G401.6 (cell line): ENCODE measurements around the gene LINC00237.

Source experiments
- FAIRE-seq: peaks from 2 replicates; lab custom pipeline; 2012; peaks lifted over from hg19 to GRCh38; lab: Jason Lieb, UNC

LINC00237 gene

GRCh38 chr20:21125072-21125848 is 19.1 kb upstream of the LINC00237 start:
- FAIRE-seq: no peak

GRCh38 chr20:21124190-21124589 is 18.0 kb upstream of the LINC00237 start:
- FAIRE-seq: no peak

- no peak for FAIRE-seq
These were observed 12.6 kb upstream of the LINC00237 start for GRCh38 chr20:21118782-21119181.

GRCh38 chr20:21118138-21118537 is 12.0 kb upstream of the LINC00237 start:
- no peak for FAIRE-seq

GRCh38 chr20:21117521-21117920 is 11.4 kb upstream of the LINC00237 start:
- no peak for FAIRE-seq

- FAIRE-seq: no peak
These were observed 8.4 kb upstream of the LINC00237 start for GRCh38 chr20:21114584-21114983.

GRCh38 chr20:21113697-21114096 is 7.5 kb upstream of the LINC00237 start:
- FAIRE-seq: no peak

GRCh38 chr20:21111416-21111815 is 5.3 kb upstream of the LINC00237 start:
- no peak for FAIRE-seq

GRCh38 chr20:21110811-21111210 is 4.7 kb upstream of the LINC00237 start:
- FAIRE-seq: no peak

- FAIRE-seq: no peak
These were observed 3.0 kb upstream of the LINC00237 start for GRCh38 chr20:21109144-21109543.

GRCh38 chr20:21105429-21106170 is 558 bp downstream of the LINC00237 start:
- FAIRE-seq: no peak

- FAIRE-seq: no peak
These were observed 1.2 kb downstream of the LINC00237 start for GRCh38 chr20:21104921-21105320.

- no peak for FAIRE-seq
These were observed 1.7 kb downstream of the LINC00237 start for GRCh38 chr20:21104466-21104761.

GRCh38 chr20:21103582-21104465 is 2.3 kb downstream of the LINC00237 start:
- FAIRE-seq: no peak

- FAIRE-seq: no peak
These were observed 3.4 kb downstream of the LINC00237 start for GRCh38 chr20:21102603-21103311.

- FAIRE-seq: no peak
These were observed 4.1 kb downstream of the LINC00237 start for GRCh38 chr20:21101932-21102575.

GRCh38 chr20:21101453-21101931 is 4.7 kb downstream of the LINC00237 start:
- FAIRE-seq: no peak

- no peak for FAIRE-seq
These were observed 5.3 kb downstream of the LINC00237 start for GRCh38 chr20:21100578-21101452.

- no peak for FAIRE-seq
These were observed 6.2 kb downstream of the LINC00237 start for GRCh38 chr20:21099751-21100577.
